Ovary (tissue), 3 donors: ENCODE results near the gene TMEM37.

Experiments used
- EP300 ChIP-seq: sonication (generic); formaldehyde crosslinking; IDR thresholded peaks from one replicate; pipeline ENCODE4 v1.6.1; 2017; ENCODE audit warnings: antibody characterized with exemption
- POLR2A ChIP-seq: fragments of 450-650 bp; IDR thresholded peaks from one replicate; pipeline ENCODE4 v1.6.1; 2017; ENCODE audit warnings: antibody characterized with exemption, mild to moderate bottlenecking, moderate library complexity
- TF ChIP-seq, protein P1 (sequence below), 3 donors: fragments of 450-650 bp in 2 of 3; fragments of 200-600 bp in 1 of 3; IDR thresholded peaks; one replicate each; pipeline versions ENCODE4 v1.5.1 to v1.8.0; 2016 to 2022; ENCODE audit warnings: antibody characterized with exemption in 3 of 3, mild to moderate bottlenecking in 1 of 3
- donor health status: DM: no; HTN: no; CAD: no.

DNA sequence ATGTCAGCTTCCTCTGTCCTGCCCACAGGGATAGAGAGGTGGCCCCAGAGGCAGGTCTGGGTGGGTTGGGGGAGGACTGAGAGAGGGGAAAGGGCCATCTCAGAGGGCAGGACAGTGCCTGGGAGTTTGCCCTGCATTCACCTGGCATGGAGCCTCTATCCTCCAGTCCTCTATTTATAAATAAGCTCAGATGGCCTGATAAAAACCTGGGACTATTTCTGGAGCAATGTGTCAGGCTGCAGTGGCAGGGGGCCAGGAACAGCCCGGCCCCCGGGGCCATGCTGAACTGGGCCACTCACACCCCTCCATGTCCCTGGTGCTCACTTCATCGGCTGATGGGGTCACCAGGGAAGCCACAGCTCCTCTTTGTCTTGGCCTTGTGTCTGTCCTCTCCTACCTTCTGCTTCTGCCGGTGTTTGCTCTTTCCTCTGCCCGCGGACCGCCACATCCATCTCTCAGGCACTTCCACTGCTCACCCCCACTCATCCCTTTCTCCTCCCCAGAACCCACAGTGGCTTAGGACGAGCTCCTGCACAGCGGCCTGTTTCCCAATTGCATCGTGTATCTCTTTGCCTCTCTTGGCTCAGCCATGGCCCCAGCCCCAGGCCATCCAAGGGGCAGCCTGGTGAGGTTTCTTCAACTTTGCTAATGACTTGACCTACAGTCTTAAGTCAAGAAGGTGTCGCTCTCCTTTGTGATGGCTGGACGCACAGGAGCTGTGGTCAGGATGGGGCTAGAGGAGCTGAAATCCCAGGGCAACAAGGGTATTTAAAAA, 53.9 kb downstream of the TMEM37 start:
- TF ChIP-seq, protein P1, sequence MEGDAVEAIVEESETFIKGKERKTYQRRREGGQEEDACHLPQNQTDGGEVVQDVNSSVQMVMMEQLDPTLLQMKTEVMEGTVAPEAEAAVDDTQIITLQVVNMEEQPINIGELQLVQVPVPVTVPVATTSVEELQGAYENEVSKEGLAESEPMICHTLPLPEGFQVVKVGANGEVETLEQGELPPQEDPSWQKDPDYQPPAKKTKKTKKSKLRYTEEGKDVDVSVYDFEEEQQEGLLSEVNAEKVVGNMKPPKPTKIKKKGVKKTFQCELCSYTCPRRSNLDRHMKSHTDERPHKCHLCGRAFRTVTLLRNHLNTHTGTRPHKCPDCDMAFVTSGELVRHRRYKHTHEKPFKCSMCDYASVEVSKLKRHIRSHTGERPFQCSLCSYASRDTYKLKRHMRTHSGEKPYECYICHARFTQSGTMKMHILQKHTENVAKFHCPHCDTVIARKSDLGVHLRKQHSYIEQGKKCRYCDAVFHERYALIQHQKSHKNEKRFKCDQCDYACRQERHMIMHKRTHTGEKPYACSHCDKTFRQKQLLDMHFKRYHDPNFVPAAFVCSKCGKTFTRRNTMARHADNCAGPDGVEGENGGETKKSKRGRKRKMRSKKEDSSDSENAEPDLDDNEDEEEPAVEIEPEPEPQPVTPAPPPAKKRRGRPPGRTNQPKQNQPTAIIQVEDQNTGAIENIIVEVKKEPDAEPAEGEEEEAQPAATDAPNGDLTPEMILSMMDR (IDR thresholded peaks at IDR 0.05), result no peak
- TF ChIP-seq POLR2A, result no peak
- TF ChIP-seq EP300, result no peak
